Stimulated activated CD4-positive, alpha-beta T cell treated with anti-CD3 and anti-CD28 coated beads, Interleukin-1b, Interleukin-23, amount 100 ng/mL, for 24 hours (primary cell): Measurements from ENCODE around the gene DUSP8.

ENCODE experiments used
- DNase-seq, 4 experiments: peaks; one replicate each; pipeline ENCODE4 v3.0.0-alpha.2; 2020; ENCODE audit warnings: low read depth in 4 of 4, low spot score in 1 of 4

DUSP8 gene

DNA sequence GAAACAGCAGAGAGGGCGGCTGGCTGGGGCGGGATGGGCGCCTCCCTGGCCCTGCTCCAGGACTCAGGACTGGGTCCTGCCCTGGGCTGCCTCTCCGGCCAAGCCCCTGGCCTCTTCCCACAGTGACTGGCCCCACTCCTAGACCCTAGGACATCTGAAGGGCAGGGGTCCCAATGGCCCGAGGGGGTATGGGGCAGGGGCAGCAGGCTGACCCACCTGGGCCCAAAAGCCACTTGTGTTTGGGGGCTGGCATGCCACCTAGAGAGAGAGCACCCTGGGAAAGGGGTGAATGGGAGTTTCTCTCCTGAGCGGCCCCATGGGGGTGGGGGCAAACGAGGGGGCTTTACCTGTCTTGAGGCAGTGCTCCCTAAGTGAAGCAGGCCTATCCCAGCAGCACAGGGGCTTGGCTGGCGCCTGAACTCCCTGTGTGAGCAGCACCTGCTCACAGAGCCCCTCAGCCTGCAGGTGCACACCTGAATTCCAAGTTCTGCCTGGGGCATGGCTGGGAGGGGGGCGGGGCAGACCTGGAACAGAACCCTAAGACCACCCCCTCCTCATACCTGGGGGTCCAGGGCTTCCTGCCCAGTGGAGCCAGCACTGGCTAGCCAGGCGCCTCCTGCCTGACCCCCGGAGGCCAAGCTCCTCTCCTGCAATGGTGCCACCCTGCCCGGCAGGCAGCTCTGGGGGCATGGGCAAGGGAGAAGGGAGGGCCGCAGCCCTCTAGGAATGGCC lies 16.9 kb downstream of the DUSP8 start:
- DNase-seq, result no peak

DNA sequence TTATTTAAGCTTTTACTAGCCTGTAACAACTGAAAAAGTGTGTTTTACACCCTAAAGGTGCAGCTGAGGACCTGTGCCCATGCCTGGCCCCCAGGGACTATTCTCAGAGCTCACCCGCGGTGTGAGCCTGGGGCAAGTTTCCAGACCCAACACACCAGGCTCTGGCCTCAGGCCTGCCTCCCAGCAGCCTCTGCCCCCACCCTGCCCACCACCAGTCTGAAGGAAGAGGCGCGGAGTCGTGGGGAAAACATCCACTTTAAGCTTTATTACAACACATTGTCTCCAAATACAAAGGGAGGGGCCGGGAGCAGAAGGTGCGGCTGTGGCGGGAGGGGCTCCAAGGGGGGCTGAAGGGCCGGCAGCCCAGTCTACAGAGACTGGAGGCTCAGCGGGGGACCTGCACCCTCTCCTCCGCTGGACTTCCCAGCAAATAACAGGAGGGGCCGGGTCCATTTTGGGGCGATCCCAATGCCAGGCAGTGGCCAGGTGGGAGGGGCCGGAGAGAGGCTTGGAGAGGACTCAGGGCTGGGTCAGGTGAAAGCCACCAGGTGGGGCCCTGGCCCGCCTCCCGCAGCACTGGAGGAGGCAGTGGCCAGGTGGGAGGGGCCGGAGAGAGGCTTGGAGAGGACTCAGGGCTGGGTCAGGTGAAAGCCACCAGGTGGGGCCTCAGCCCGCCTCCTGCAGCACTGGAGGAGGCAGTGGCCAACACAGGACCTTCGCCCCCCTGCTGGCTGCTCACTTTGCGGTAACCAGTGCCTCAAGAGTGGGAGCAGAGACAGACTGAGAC lies 18.1 kb downstream of the DUSP8 start:
- DNase-seq, result no peak

DNA sequence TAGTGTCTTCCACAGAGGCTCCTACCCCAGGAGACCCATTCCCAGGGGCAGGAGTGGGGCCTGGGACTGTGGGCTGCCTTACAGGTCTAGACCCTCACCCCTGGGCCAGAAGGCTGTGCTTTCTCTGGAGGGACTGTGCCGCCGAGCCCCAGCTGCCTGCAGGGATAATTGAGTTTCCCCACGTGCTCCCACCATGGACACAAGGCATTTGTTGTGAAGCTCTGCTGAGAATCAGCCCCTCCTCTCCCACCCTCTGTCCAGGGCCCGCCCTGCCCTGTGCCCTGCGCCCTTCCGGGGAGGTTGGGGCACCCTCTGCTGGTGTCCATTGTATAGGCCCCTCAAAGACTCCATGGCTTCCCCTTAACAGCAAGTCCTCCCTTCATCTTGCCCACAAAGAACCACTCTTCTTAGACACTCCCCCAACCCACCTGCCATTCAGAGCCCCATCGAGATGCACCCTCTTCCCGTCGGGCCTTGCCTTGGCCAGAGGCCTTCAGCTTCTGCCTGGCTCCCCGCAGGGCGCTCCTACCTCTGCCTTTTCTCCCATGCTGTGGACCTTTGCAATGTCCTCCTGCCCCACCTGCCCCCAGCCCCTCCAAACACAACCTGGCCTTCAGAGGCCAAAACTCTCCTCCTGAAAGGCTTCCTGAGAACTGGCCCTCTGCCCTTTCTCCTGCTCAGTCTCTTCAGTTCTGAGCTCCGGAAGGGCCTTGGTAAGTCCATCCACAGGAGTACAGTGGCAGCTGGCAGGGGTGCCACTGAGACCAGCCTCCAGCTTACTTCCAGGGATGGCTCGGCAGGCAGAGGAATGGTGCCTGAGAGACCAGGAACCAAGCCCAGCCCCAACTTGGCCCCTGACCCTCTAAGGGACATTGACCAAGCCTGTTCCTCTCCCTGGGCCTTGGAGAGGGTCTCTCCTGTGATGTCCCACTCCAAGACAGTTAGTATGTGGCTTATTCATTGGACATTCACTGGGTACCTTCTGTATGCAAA lies 22.4 kb downstream of the DUSP8 start:
- DNase-seq, result no peak

DNA sequence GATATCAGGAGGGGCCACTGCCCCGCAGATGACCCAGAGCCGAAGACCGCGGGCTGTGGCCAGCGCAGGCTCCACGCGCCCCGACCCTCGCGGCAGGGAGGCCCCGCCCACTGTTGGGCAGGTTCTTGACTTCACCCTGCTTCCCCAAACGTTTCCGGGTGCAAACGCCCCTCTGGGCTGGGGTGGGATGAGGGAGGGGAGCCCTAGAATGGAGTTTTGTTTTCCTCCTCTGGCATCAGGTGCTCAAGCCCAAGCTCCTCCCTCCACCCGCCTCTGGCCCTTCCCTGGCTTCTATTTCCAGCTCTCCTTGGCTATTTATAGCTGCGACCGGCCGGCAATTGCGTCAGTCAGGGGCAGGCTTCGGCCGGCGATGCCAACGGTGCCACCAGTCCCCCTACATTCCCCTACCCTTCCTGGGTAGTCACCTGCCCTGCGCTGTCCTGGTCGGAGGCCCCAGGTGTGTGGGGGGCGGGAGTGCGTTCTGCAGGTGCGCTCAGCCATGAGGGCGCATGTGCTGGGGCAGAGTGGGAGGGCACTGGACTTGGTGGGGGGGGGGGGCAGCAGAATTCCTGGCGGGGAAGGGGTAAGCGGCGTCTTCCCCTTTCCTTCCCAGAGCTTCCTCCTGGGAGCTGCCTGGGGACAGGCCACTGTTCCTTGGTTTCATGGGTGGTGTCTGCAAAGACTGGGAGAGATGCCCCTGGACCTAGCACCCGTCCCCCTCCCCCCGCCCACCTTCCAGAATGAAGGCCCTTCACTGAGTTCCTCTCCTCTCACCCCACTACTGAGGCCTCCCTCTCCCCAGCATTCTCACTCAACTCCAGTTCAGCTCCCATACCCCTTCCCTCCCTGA lies 23.6 kb downstream of the DUSP8 start:
- DNase-seq, result no peak

DNA sequence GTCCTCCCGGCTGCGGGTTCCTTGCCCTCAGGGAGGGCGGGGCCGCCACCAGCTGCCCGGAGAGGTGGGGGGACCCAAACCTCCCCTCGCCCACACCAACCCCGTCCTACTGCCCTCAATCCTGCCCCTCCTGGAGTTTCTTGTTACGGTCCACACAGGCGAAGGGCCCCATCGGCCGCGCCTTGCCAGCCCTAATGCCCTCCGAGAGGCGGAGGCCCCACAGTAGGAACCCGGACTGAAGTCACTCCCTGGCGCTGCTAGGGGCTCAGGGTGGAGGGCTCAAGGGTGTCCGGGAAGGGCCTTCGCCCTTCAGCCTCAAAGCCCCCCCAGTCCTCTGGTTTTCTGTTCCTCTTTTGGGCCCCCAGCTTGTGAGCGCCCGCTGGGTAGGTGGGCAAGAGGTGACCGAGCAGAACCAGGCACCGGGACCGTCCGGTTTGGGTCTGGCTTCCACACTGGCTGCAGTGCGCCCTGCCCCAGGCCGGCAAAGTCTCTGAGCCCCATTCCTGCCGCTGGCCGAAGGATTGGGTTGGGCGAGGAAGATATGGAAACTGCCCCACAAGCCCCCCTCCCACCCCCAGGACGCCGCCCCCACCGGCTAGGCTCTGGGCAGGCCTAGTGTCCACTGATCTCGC lies 24.5 kb downstream of the DUSP8 start:
- DNase-seq, result no peak

DNA sequence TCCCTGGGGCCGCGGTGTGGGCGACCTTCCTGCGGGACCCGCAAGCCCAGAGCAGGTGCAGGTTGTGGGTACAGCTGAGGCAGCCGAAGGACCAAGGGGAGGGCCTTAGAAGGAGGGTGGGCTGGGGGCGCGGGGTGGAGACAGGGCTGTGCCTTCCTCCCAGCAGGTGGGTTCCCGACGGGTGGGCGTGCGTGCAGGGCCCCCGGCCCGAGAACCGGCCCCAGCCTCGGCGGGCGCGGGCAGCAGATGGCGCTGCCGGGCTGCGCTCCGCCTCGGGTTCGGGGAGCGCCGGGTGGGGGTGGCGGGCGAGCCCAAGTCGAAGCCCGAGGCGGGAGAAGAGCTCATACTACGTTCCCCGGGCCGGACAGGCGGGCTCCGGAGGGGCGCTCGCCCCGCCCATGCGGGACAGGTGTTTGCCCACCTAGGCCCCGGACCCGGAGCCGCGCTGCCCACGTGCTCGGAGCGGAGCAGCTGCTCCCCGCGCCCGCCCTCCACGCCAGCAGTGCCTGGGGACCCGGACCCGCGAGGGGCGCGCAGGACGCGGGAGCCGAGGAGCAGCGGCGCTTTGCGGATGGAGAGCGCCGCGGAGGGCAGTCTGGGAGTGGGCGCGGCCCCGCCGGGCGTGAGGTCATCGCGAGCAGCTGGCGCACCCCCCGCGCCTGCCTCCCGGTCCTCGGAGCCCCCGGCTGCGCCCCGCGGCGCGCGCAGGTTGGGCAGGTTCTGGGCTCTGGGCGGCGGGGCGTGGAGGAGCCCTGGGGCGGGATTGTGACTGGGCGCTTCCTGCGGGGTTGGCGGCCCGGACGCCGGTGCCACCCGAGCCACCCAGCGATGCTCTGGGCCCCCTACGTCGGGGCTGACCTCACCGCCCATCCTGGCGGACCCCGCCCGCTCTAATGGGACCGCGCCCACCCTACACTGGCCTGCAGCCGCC lies 25.3 kb downstream of the DUSP8 start:
- DNase-seq, result peak in 3 of 4 experiments; percentile 18 to 35 (median 20)

DNA sequence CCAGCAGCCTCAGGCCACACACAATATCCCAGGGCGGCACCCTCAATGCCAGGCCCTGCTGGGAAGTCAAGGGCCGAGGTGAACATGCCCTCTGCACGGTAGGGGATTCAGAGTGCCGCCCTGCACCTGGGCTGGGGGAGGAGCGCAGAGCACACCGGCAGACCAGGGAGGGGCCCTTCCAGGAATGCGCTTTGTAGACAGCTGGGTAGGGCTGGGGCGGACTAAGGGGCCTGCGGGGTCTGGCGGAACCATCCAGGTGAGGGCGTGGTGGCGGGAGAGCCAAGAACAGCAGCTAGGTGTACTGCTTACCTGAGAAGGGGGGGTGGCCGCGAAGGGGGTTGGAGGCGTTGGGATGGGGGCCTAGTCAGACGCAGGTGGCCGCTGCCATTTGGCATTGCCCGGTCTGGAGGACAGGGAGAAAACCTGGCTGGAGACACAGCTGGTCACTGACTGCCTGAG lies 26.0 kb downstream of the DUSP8 start:
- DNase-seq, result no peak

DNA sequence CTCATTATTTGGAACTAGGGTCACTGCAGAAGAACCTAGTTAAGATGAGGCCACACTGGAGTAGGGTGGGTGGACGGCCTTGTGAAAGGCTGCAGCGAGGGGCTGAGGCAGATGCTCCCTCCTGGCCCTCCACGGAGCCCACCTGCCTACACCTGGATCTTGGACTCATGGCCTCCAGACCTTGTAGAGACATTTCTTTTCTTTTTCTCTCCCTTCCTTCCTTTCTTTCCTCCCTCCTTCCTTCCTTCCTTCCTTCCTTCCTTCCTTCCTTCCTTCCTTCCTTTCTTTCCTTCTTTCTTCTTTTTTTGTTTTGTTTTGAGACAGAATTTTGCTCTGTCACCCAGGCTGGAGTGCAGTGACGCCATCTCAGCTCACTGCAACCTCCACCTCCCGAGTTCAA lies 26.6 kb downstream of the DUSP8 start:
- DNase-seq, result no peak

DNA sequence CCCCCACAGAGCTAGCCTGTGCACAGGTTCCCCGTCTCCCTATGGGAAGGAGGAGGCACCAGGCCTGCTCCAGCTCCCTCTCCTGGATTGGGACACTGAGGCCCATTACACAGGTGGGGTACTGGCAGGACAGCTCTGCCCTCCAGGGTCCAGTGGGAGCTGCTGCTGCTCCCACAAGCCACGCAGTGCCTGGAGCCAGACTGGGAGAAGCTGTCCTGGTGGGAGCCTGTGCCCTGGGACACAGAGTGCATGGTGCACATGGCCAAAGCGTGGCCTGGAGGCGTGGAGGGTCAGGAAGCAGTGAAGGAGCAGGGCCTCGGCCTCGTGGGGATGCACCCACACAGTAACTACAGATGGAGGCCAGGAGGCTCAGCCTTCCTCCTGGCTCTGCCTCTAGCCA lies 27.5 kb downstream of the DUSP8 start:
- DNase-seq, result no peak

DNA sequence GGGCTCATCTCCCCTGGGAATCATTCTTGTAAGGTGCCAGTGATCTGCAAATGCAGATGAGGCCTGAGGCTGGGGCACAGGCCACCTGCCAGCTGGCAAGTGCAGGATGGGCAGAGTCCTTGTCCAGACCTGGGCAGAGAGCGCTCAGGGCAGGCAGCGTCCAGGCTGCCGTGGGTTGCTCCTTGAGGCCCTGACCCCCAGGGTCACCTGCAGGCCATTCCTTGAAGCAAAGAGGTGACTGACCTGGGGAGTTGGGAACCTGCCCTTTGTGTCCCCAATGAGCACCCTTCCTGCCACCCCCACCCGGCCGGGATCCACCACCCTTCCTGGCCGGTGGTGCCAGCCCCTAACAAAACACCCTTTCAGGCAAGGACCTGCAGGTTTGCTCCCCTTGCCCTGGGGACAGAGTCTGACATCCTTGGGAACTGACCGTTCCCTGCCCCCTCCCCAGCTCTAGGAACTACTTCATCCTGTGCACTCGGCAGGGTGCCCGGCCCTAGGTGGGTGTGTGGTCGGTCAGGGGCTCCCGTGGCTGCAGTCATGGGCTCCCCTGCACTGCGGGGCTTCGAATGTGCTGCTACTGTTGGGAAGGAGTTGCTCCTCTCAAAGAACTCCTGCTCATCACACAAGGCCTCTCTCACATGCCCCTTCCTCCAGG lies 28.3 kb downstream of the DUSP8 start:
- DNase-seq, result no peak

DNA sequence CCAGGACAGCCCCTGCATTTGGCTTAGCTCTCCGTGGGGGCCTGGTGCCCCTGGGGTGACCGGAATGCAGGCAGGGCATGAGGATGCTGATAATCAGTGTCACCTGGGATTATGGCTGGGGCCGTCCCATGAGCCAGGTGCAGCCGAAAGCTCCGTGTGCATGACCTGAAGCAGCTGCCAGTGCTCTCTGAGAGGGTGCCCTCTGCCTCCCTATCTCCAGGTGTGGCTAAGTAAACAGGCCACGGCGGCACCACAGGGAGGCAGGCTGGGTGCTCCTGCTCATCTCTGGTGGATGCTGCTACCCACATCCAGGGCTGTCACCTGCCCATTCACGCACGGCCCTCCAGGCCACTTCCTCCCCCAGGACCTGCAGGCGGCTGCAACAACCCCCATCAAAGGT lies 29.8 kb downstream of the DUSP8 start:
- DNase-seq, result no peak

DNA sequence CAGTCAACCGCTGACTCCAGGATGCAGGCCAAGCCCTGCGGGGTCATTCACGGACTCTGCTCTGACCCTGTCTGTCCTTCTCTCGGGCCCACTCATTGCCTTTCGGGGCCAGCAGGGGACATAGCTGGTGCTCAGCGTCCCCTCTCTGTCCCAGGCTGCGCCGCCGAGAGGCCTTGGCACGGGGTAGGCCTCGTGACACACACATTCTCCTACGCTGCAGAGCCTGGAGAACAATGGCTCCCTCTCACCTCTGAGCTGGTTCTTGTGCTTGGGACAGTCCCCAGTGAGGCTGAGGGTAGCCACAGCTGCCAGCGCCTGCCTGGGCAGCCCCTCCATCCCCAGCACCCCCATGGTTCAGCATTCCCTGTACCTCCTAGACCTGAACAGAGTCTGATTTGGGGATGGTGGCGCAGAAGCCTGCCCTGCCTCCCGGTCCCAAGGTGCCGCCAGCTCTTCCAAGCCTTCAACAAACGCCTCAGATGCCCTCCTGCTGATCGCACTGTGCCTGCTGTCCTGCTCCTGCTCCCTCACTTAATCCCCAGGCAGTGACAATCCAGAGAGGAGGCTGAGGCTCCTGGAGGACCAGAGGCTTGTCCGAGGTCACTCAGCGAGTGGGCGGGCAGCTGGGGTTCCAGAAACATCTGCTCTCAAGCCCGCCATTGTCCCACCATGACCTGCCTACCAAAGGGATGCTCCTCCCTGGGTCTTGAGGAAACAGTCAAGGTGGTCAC lies 30.4 kb downstream of the DUSP8 start:
- no peak for DNase-seq

DNA sequence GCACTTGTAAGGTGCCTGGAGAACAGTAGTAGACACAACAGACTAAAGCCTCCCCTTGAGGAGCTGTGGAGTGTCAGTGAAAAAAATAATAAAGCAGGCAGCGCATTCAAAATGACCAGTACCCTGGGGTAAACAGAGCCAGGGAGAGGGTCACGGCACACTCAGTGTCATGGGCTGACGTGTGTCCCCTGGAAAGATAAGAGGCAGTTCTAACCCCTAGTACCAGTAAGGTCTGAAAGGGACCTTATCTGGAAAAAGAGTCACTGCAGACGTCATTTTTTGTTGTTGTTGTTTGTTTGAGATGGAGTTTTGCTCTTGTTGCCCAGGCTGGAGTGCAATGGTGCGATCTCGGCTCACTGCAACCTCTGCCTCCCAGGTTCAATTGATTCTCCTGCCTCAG lies 32.0 kb downstream of the DUSP8 start:
- DNase-seq, result no peak

DNA sequence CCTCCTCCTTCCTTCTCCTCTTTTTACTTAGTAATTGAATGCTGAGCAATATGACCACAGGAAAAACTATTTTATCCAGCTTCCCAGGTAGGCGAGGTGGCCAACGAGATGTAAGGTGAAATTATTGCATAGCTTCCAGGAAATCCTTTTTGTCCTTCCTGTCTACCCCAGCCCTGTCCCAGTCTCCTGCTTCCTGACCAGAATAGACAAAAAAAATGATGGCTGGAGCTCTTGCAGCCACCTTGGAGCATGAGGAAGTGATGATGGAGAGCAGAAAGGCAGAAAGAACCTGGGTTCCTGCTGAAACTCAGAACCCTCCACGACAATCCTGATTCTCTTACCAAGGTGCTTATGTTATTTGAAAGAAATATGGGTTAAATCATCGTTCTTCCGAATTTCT lies 33.9 kb downstream of the DUSP8 start:
- DNase-seq, result no peak

DNA sequence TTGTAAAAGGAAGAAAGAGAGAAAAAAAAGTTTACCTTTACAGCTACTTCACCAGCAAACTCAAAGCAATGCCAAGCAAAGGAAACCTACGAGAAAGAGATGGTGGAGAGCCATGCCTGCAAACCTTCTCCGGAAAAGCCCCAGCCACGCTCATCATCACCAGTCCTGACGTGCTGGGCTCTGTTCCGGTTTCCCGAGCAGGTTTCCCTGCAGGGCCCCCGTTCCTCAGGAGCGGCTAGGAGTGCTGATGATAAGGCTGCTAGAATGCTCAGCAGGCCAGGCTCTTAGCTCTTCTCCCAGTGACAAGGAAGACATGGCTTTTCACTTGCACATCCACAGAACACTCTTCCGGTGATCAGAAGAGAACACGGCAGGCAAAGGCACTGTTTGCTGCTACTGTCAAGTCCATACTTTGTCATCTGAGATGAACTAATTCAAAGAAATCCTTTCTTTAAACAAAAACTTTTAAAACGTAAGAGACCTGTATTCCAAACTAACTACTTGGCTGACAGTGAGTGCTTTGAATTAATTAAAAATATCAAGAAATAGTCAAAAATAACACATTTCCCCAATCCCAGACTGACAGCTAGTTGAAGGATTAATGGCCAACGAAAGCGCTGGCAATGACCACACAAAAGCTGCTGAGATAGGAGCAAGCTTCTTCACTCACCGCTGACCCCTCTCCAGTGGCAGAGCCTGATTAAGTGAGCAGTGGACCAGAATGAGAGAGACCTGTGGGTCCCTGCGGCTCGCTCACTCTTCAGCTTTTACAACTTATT lies 35.8 kb downstream of the DUSP8 start:
- DNase-seq, result no peak

DNA sequence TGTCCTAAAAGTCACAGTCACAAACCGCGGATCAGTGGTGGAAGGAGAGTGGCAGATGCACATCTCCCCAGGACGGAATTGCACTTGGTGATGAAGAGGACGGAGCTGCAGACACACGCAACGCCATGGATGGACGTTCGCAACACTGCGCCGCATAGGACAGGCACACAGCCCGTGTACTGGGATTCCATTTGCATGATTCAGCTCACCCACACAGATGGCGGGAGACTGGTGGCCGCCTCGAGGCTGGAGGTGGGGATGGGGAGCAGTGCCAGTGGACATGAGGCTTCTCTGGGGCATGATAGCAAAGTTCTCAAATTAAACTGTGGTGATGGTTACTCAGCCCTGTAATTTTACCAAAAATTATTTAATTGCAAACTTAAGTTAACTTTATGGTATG lies 37.4 kb downstream of the DUSP8 start:
- DNase-seq, result no peak

DNA sequence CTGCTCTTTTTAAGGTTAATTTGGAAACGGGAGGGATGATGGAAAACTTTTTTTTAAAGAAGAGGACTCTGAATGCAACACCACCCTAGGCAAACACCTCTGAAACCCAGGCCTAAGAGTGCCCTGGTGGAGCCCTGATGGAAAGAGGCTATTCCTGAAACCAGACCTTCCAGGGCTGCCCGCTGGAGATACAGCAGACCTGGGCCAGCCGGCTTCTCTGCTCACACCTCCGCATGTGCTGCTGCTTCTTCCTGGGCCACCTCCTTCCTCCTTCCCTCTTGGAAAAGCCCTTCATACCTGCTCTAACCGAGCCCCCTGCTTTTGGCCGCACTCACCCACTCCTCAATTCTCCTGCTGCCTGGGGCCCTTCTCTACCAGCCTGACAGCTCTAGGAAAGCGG lies 37.9 kb downstream of the DUSP8 start:
- DNase-seq, result no peak
